Mammary epithelial cell (primary cell): Measurements from ENCODE around the gene CBX1.

Source experiments
- CTCF ChIP-seq, 2 donors: IDR thresholded peaks in 1 of 2; conservative IDR thresholded peaks in 1 of 2; 2 replicates each; pipeline ENCODE4 v1.5.1; 2011 to 2012; ENCODE audit warnings: inconsistent platforms in 2 of 2, low read length in 2 of 2, mild to moderate bottlenecking in 2 of 2, control low read depth in 1 of 2, low read depth in 1 of 2; ENCODE audit not compliant: insufficient read depth in 1 of 2; ENCODE audit errors: extremely low read depth in 1 of 2
- EZH2 ChIP-seq: IDR thresholded peaks from 2 replicates; pipeline ENCODE4 v1.6.1; 2012; ENCODE audit warnings: low read length, inconsistent platforms, borderline replicate concordance

- TF ChIP-seq CTCF (conservative IDR thresholded peaks at IDR 0.05 in 1 of 2, IDR thresholded peaks at IDR 0.05 in 1 of 2; ENCODE audit: extremely low read depth in 1 of 2, insufficient read depth in 1 of 2, low read depth in 1 of 2, low read length in 2 of 2) (peak in 1 of 2 donors; percentile 18), EZH2 (no peak)
These were observed 33.7 kb upstream of the CBX1 start for GRCh38 chr17:48134912-48135480.
